Heart left ventricle (tissue), 16 donors: Measurements from ENCODE around the gene CCNC. TPM values are rescaled to one million over a fixed set of nuclear protein-coding genes. Genes with fewer than 3 reads are reported as not detected.

Experiments
- ATAC-seq, 4 donors: fragments of 200-7000 bp; cut with Tn5 transposase; one replicate each; pipeline ENCODE4 v1.9.1; 2020 to 2022; ENCODE audit warnings: moderate library complexity in 4 of 4, mild to moderate bottlenecking in 3 of 4, moderate number of reproducible peaks in 1 of 4
- DNase-seq, 5 donors: peaks; one replicate each; pipeline ENCODE4 v3.0.0-alpha.2; 2020
- H3K27ac ChIP-seq, 12 donors: fragments of 200-600 bp; sonication (generic) in 4 of 12; one replicate each; pipeline versions ENCODE4 v1.5.0 to v1.8.0; 2016 to 2022; ENCODE audit warnings: mild to moderate bottlenecking in 2 of 12
- H3K27me3 ChIP-seq, 9 donors: fragments of 200-600 bp; sonication (generic) in 2 of 9; one replicate each; pipeline versions ENCODE4 v1.5.1 to v1.8.0; 2016 to 2022; ENCODE audit warnings: mild to moderate bottlenecking in 3 of 9
- H3K36me3 ChIP-seq, 9 donors: fragments of 200-600 bp; sonication (generic) in 2 of 9; one replicate each; pipeline versions ENCODE4 v1.5.0 to v1.8.0; 2018 to 2022; ENCODE audit warnings: mild to moderate bottlenecking in 2 of 9
- H3K4me1 ChIP-seq, 12 donors: fragments of 200-600 bp; sonication (generic) in 4 of 12; one replicate each; pipeline versions ENCODE4 v1.5.0 to v1.8.0; 2016 to 2022; ENCODE audit warnings: mild to moderate bottlenecking in 3 of 12
- H3K4me3 ChIP-seq, 12 donors: fragments of 200-600 bp; sonication (generic) in 4 of 12; one replicate each; pipeline versions ENCODE4 v1.5.0 to v1.8.0; 2017 to 2022; ENCODE audit warnings: mild to moderate bottlenecking in 9 of 12, moderate library complexity in 4 of 12
- H3K9me3 ChIP-seq, 12 donors: fragments of 200-600 bp; sonication (generic) in 4 of 12; one replicate each; pipeline versions ENCODE4 v1.5.0 to v1.8.0; 2016 to 2022; ENCODE audit warnings: mild to moderate bottlenecking in 1 of 12
- POLR2A ChIP-seq, 2 donors: fragments of 450-650 bp; IDR thresholded peaks; one replicate each; pipeline ENCODE4 v1.6.1; 2017; ENCODE audit warnings: antibody characterized with exemption in 2 of 2, mild to moderate bottlenecking in 2 of 2, moderate library complexity in 2 of 2
- WGBS, 4 donors: extraction: QIAGEN DNeasy Blood & Tissue Kit in 2 of 4; methylation state at CpG; one replicate each; pipeline versions ENCODE4 v1.1.5 to v1.1.7; 2013 to 2018; 5-methylcytosine and 5-hydroxymethylcytosine counted together
- intact Hi-C, 10 donors: fragments of 100-400 bp; cut with DNase I; formaldehyde crosslinking; loops; one replicate each; pipeline versions ENCODE4 v1.11.1 to v1.14.2; 2022
- polyA plus RNA-seq, 2 donors: library from polyadenylated mRNA; stranded (reverse); fragments of 200-250 nt; gene quantifications; one replicate each; pipeline ENCODE4 v1.2.3, GENCODE V29; 2013
- total RNA-seq, 9 donors: library from RNA; depleted of rRNA in 2 of 9; stranded (reverse); fragments of >200 nt in 2 of 9; fragmentation: NEBNext Ultra II Directional in 3 of 9; extraction: Animal tissue kit (Norgen Biotek cat#: 25700) in 3 of 9; gene quantifications; one replicate each; pipeline versions ENCODE4 v1.1.0 to v1.2.4, GENCODE V29; 2016 to 2023
- TF ChIP-seq, protein P1 (sequence below), 12 donors: fragments of 200-600 bp; sonication (generic) in 4 of 12; IDR thresholded peaks; one replicate each; pipeline versions ENCODE4 v1.5.0 to v1.8.0; 2018 to 2022; ENCODE audit warnings: antibody characterized with exemption in 12 of 12, mild to moderate bottlenecking in 5 of 12
- donor health status: ischemic (EF 13 %, LVEDD 7.1; RV severe dilation, severe dysfunction).
- donor health status: healthy with polysubstance abuse.
- donor health status: DM: no; HTN: yes; CAD: no.
- donor health status: DM: no; HTN: no; CAD: no.
- donor health status: ischemic (EF 25% LVEDD 6.9; RV normal size, moderate dysfunction).
- donor health status: ischemic (EF 25% LVEDD 5.7; RV mildly dilated, moderate dysfunction).
- donor health status: healthy.
- donor health status: DM: yes; HTN: yes; CAD: no.
- donor health status: ischemic (EF 35%, LVEDD 5.7; RV mildly dilated, moderate dysfunction).
- donor health status: nonischemic (EF 11% LVEDD 7.7; RV severe dilation, severe dysfunction).
- donor health status: DM: yes; HTN: yes; CAD: no.
- donor health status: PGD.
- donor health status: ischemic (EF 29% LVEDD 5.4; RV normal size, mild dysfunction).
- donor health status: nonischemic (EF 23%, LVEDD 6.1; RV moderate dilation, normal function).

CCNC gene
- total and polyA plus RNA-seq, 11 donors: 12.3 to 24.2 (median 17.9) TPM

DNA sequence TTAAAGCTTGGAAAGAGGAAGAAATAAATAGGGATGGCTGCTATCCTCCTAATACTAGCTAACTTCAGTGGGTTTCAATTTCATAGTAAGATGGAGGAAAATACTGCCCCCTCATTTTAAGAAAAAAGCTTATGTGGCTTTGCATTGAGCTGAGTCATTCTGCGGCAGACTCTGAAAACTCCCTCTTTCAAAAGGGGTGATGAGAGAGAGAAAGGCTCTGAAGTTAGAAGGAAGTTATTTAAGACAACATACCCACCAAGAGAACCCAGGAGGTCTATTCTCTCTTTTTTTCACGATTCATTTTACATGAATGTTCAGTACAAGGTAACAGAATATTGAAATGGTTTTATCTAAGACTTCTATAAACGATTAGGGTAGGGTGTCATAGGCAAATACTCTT lies 42.7 kb upstream of the CCNC start:
- Histone ChIP-seq H3K4me3 (no peak overlapping the region), H3K27me3 (peaks cover 70 to 100% (median 99%) of the 10 kb centered on the region in 9 donors), H3K9me3 (no peaks in the 10 kb centered on the region), H3K4me1 (peaks cover 8 to 37% (median 15%) of the 10 kb centered on the region in 12 donors), H3K27ac (no peak overlapping the region), H3K36me3 (no peaks in the 10 kb centered on the region)
- no peak for TF ChIP-seq POLR2A (IDR thresholded peaks at IDR 0.05)
- TF ChIP-seq, protein P1, sequence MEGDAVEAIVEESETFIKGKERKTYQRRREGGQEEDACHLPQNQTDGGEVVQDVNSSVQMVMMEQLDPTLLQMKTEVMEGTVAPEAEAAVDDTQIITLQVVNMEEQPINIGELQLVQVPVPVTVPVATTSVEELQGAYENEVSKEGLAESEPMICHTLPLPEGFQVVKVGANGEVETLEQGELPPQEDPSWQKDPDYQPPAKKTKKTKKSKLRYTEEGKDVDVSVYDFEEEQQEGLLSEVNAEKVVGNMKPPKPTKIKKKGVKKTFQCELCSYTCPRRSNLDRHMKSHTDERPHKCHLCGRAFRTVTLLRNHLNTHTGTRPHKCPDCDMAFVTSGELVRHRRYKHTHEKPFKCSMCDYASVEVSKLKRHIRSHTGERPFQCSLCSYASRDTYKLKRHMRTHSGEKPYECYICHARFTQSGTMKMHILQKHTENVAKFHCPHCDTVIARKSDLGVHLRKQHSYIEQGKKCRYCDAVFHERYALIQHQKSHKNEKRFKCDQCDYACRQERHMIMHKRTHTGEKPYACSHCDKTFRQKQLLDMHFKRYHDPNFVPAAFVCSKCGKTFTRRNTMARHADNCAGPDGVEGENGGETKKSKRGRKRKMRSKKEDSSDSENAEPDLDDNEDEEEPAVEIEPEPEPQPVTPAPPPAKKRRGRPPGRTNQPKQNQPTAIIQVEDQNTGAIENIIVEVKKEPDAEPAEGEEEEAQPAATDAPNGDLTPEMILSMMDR (IDR thresholded peaks at IDR 0.05): no peak
- ATAC-seq (no peak), DNase-seq (no peak)
- 3 to 8% (median 5%) methylated on average over 3 of the region's 3 CpGs for WGBS, 4 donors
- intact Hi-C loops: loop anchor here in 1 of 10 donors (10.0 kb wide), 1 partner anchor 146 kb away; no protein-coding TSS in a partner anchor

DNA sequence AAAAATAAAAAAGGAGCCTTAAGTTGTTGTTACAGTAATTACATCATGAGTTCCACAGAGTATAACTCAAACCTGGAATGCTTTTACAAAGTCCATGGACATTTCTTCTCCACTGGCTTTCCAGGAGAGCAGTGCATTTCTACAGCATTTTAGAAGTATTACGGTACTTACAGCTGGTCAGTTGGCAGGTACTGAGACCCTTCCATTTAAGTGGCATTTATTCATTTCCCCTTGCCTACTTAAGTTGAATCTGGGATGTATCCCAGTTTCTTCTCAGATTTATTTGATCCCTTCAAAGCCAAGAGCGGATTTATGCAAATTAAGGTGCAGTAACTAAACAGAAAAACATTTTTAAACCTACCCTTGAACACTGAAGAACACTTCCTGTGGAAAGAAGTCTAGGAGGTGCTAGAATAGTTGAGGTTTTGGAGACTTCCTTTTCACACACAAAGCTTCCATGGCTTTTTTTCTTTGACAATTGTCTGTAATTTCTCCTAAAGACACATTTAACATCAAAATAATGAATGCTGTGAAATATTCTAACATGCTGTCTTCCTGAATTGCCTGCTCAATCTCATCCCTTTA lies 41.5 kb upstream of the CCNC start:
- no peak overlapping the region for H3K4me3 ChIP-seq
- peaks cover 8 to 43% (median 15%) of the 10 kb centered on the region in 12 donors for H3K4me1 ChIP-seq
- no peak overlapping the region for H3K27ac ChIP-seq
- H3K9me3 ChIP-seq: no peaks in the 10 kb centered on the region
- ATAC-seq: no peak
- H3K27me3 ChIP-seq: peaks cover 72 to 100% (median 99%) of the 10 kb centered on the region in 9 donors
- no peaks in the 10 kb centered on the region for H3K36me3 ChIP-seq
- 11 to 17% (median 15%) methylated on average over 2 of the region's 2 CpGs for WGBS, 4 donors
- TF ChIP-seq, protein P1 (IDR thresholded peaks at IDR 0.05): no peak
- no peak for TF ChIP-seq POLR2A (IDR thresholded peaks at IDR 0.05)
- DNase-seq: no peak
- intact Hi-C loops: loop anchor here in 1 of 10 donors (10.0 kb wide), 1 partner anchor 145 kb away; no protein-coding TSS in a partner anchor

DNA sequence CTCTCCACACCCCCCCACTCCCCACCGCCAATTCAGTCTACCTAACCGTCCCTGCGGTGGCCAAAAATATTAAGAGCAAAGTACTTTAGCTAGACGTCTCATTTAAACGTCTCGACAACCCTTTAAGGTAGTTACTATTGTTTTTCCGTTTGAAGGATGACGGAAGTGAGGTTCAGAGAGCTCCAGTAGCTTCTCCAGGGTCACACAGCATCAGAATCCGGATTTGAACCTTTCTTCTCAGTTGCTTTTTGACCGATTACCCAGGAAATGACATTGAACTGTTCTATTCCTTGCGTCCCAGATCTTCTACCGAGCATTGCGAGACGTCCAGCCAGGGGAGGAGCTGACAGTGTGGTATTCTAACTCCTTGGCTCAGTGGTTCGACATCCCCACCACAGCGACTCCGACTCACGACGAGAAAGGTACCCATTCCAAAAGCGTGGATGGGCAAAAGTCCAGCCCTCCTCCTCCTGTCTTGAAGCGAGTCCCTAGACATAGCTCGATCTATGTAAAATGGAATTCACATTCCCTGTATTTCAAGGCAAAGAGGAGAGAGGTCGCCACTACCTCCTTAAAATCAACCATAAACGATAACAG lies 40.5 kb upstream of the CCNC start:
- WGBS, 4 donors: 4 to 6% (median 5%) methylated on average over 24 of the region's 24 CpGs
- Histone ChIP-seq H3K27me3 (peaks cover 70 to 100% (median 99%) of the 10 kb centered on the region in 9 donors), H3K9me3 (no peaks in the 10 kb centered on the region)

More for the DNA sequence above, 40.5 kb upstream of the CCNC start:
- TF ChIP-seq POLR2A (IDR thresholded peaks at IDR 0.05): no peak
- TF ChIP-seq, protein P1 (IDR thresholded peaks at IDR 0.05): no peak
- intact Hi-C loops: no loop called here
- ATAC-seq (no peak), DNase-seq (no peak)
- no peaks in the 10 kb centered on the region for H3K36me3 ChIP-seq
- no peak overlapping the region for H3K4me3 ChIP-seq
- H3K27ac ChIP-seq: no peak overlapping the region
- peaks cover under 1 to 41% (median 13%) of the 10 kb centered on the region in 12 donors for H3K4me1 ChIP-seq
